Suprapubic skin (tissue), 4 donors: ENCODE results near the gene IRX1. TPM values are rescaled to one million over a fixed set of nuclear protein-coding genes. Genes with fewer than 3 reads are reported as not detected.
A peak's percentile ranks its signal among the peaks of the same experiment; 100 is the strongest.

Source experiments
- DNase-seq, 2 donors: peaks; one replicate each; pipeline ENCODE4 v3.0.0-alpha.2; 2019; ENCODE audit warnings: low spot score in 2 of 2
- H3K27ac ChIP-seq: fragments of 200-600 bp; sonication (generic); one replicate; pipeline ENCODE4 v1.5.1; 2019
- H3K27me3 ChIP-seq: fragments of 200-600 bp; sonication (generic); one replicate; pipeline ENCODE4 v1.5.1; 2019
- H3K36me3 ChIP-seq: fragments of 200-600 bp; sonication (generic); one replicate; pipeline ENCODE4 v1.5.1; 2019
- H3K4me1 ChIP-seq: fragments of 200-600 bp; sonication (generic); one replicate; pipeline ENCODE4 v1.5.1; 2019
- H3K4me3 ChIP-seq: fragments of 200-600 bp; sonication (generic); one replicate; pipeline ENCODE4 v1.5.1; 2019; ENCODE audit warnings: mild to moderate bottlenecking
- H3K9me3 ChIP-seq: fragments of 200-600 bp; sonication (generic); one replicate; pipeline ENCODE4 v1.5.1; 2019
- EP300 ChIP-seq: sonication (generic); formaldehyde crosslinking; IDR thresholded peaks from one replicate; pipeline ENCODE4 v1.6.1; 2017; ENCODE audit warnings: antibody characterized with exemption
- POLR2A ChIP-seq, 2 donors: fragments of 450-650 bp; IDR thresholded peaks; one replicate each; pipeline ENCODE4 v1.6.1; 2017; ENCODE audit warnings: antibody characterized with exemption in 2 of 2, mild to moderate bottlenecking in 2 of 2, moderate library complexity in 2 of 2
- POLR2AphosphoS5 ChIP-seq, 3 donors: sonication (generic); formaldehyde crosslinking; IDR thresholded peaks; one replicate each; pipeline ENCODE4 v1.6.1; 2017; ENCODE audit warnings: antibody characterized with exemption in 3 of 3
- WGBS: methylation state at CpG from one replicate; pipeline ENCODE4 v1.1.5; 2018; 5-methylcytosine and 5-hydroxymethylcytosine counted together
- total RNA-seq, 4 donors: library from RNA; depleted of rRNA; stranded (reverse); fragments of >200 nt; gene quantifications; one replicate each; pipeline ENCODE4 v1.1.0, GENCODE V29; 2016
- TF ChIP-seq, protein P1 (sequence below), 2 donors: fragments of 200-600 bp in 1 of 2; fragments of 450-650 bp in 1 of 2; sonication (generic) in 1 of 2; IDR thresholded peaks; one replicate each; pipeline ENCODE4 v1.5.1; 2016 to 2019; ENCODE audit warnings: antibody characterized with exemption in 2 of 2, mild to moderate bottlenecking in 1 of 2, moderate library complexity in 1 of 2

Gene IRX1
- total RNA-seq, 4 donors from 2014 or later, result 4.2 to 7.9 (median 6.3) TPM

DNA sequence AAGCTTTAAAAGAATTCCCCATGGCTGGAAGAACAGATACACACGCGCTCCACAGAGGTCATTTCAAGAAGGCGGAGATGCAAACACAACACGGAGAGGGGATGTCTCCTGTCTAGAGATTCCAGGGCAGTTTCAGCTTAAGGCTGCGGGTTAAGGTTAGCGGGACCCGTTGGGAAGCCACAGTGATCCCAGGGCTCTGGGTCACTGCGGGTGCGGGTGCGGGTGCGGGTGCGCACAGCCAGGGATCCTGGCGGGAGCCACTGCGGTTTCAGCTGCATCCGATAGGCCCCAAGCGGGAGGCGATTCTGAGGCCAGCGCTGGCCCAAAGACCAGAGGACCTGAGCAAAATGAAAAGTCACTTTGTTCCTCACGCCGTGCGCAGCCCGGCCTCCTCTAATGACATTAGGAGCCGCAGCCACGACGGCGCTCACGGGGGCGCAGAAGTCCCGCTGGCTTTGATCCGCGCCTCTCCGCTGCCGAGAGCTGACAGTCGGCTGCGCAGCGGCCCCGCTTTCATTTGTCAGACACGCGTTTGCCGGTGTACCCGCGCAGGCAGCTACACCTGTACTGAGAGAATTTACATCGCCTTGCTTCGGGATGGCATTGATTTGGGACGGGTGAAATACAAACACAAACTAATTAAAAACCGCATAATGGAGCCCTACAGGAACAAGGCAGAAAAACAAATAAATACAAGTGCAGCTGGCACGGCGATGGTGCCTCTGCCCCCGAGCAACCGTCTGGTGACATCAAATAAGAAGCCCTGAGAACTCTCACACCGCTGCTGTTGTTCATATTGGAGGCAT, 5.3 kb upstream of the IRX1 start:
- H3K27me3 ChIP-seq, result peaks cover 70% of the 10 kb centered on the region
- no peaks in the 10 kb centered on the region for H3K9me3 ChIP-seq
- H3K4me1 ChIP-seq, result peaks cover 41% of the 10 kb centered on the region
- TF ChIP-seq, protein P1, sequence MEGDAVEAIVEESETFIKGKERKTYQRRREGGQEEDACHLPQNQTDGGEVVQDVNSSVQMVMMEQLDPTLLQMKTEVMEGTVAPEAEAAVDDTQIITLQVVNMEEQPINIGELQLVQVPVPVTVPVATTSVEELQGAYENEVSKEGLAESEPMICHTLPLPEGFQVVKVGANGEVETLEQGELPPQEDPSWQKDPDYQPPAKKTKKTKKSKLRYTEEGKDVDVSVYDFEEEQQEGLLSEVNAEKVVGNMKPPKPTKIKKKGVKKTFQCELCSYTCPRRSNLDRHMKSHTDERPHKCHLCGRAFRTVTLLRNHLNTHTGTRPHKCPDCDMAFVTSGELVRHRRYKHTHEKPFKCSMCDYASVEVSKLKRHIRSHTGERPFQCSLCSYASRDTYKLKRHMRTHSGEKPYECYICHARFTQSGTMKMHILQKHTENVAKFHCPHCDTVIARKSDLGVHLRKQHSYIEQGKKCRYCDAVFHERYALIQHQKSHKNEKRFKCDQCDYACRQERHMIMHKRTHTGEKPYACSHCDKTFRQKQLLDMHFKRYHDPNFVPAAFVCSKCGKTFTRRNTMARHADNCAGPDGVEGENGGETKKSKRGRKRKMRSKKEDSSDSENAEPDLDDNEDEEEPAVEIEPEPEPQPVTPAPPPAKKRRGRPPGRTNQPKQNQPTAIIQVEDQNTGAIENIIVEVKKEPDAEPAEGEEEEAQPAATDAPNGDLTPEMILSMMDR (IDR thresholded peaks at IDR 0.05), result no peak
- TF ChIP-seq POLR2A (IDR thresholded peaks at IDR 0.05) (no peak), POLR2AphosphoS5 (IDR thresholded peaks at IDR 0.05) (no peak)
- no peaks in the 10 kb centered on the region for H3K36me3 ChIP-seq
- H3K27ac ChIP-seq, result no peak overlapping the region
- peak overlapping the region; percentile 42 for H3K4me3 ChIP-seq
- 38% methylated on average over 49 of the region's 51 CpGs for WGBS
- DNase-seq, result no peak

DNA sequence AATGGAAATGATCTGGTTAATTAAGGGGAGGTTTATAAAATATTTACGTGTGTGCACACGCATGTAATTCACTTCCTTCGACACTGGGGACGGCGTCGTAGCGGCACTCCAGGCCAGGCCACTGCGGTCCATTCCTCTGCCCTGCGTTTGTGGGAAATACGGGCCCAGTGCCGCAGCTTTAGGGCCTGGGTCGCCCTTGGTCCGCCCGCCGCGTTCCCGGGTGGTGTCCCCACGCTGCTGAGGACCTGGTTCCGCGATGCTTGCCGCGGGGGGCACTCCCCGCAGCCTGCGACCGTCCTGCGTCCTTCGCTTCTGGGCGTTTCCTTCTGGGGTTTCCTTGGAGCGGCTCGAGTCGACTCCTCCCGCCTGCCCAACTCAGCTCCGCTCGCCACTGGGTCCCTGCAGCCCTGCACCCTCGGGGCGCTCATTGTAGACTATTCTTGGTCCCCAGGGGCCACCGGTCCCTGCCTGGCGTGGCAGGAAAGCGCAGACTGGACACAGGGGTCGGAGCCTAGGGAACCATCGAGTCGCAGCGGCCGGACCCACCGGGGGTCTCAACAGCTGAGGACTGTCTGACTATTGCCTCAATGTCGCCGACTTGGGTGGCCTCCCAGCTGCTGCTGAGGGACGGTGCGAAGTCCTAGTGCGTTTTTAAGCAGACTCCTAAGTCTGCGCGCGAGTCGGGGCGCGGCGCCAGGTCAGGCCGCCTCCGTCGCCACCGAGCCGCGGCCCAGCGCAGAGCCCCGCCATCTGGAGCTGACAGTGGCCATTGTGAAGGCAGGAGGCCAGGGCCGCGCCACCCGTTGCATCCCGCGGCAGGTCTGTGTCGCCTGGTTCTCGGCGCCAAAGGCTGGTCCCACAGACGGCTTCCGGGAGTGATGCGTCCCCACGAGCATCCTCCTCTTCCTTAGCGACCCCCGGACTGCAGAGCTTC, 4.4 kb upstream of the IRX1 start:
- Histone ChIP-seq H3K27ac (no peak overlapping the region), H3K4me3 (peak overlapping the region; percentile 42), H3K9me3 (no peaks in the 10 kb centered on the region), H3K27me3 (peaks cover 78% of the 10 kb centered on the region), H3K36me3 (no peaks in the 10 kb centered on the region), H3K4me1 (peaks cover 46% of the 10 kb centered on the region)
- no peak for TF ChIP-seq POLR2AphosphoS5 (IDR thresholded peaks at IDR 0.05)
- TF ChIP-seq POLR2A (IDR thresholded peaks at IDR 0.05), result no peak
- TF ChIP-seq EP300, result no peak
- TF ChIP-seq, protein P1 (IDR thresholded peaks at IDR 0.05), result peak in 1 of 2 donors; percentile 39
- 2% methylated on average over 30 of the region's 79 CpGs for WGBS
- DNase-seq, result no peak

DNA sequence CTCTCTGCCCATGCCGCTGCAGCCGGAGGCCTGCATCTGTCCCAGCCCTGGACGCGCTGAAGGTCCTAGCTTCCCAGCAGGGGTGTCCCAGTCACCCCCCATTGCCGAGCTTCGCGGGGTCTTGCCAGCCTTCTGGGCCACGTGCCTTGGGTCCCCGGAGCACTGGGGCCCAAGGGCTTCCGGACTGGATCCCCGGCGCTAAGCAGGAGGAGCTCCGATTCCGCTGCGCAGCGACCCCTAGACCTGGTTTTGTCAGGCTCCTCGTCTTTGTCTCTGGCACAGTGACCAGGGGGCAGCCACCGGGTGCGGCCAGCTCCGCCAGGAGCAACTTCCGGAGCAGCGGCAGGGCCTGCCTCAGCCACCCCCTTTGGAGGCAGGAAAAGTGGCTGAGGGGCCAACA, 3.3 kb upstream of the IRX1 start:
- peaks cover 79% of the 10 kb centered on the region for H3K27me3 ChIP-seq
- H3K27ac ChIP-seq, result no peak overlapping the region
- H3K4me3 ChIP-seq, result no peak overlapping the region
- H3K36me3 ChIP-seq, result no peaks in the 10 kb centered on the region
- WGBS, result 55% methylated on average over 18 of the region's 22 CpGs
- TF ChIP-seq, protein P1 (IDR thresholded peaks at IDR 0.05), result no peak
- no peak for TF ChIP-seq POLR2AphosphoS5 (IDR thresholded peaks at IDR 0.05)
- TF ChIP-seq POLR2A (IDR thresholded peaks at IDR 0.05), result no peak
- TF ChIP-seq EP300, result no peak
- no peaks in the 10 kb centered on the region for H3K9me3 ChIP-seq
- H3K4me1 ChIP-seq, result peaks cover 46% of the 10 kb centered on the region
- DNase-seq, result no peak

- H3K4me1 ChIP-seq, result peaks cover 50% of the 10 kb centered on the region
- peak overlapping the region; percentile 60 for H3K4me3 ChIP-seq
- no peak for TF ChIP-seq POLR2AphosphoS5 (IDR thresholded peaks at IDR 0.05)
- WGBS, result 11% methylated on average over 25 of the region's 28 CpGs
- H3K27me3 ChIP-seq, result peaks cover 88% of the 10 kb centered on the region
- DNase-seq, result peak in 1 of 2 donors; percentile 75
- H3K9me3 ChIP-seq, result no peaks in the 10 kb centered on the region
- H3K27ac ChIP-seq, result peak overlapping the region; percentile 88
- H3K36me3 ChIP-seq, result no peaks in the 10 kb centered on the region
These were observed 1.7 kb upstream of the IRX1 start for GRCh38 chr5:3593771-3594509.

DNA sequence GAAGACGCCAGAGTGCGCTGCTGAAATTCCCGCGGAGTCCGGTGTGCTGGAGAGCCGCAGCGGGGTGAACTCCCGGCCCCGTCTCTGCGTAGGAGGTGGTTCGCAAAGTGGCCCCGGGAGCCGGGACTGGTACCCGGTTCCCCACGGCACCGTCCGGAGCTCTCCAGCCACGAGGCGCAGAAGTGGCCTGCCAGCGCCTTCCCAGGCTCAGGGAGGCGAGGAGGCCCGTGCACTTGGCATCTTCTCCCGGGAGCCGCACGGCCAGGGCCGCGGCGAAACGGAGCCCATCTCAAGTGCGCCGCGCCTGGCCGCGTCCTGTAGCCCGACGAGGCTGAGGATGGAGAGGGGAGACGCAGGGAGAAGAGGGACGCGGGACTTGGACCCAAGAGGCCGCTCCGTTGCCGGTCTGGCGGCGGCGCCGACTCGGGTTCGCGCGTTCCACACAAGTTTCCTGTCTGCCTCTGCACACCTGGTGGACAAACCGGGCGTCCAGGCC, 1.1 kb upstream of the IRX1 start:
- peak overlapping the region; percentile 60 for H3K4me3 ChIP-seq
- peaks cover 55% of the 10 kb centered on the region for H3K4me1 ChIP-seq
- WGBS, result 0% methylated on average over 2 of the region's 52 CpGs
- H3K27me3 ChIP-seq, result peaks cover 88% of the 10 kb centered on the region
- no peak for DNase-seq
- no peaks in the 10 kb centered on the region for H3K36me3 ChIP-seq
- no peaks in the 10 kb centered on the region for H3K9me3 ChIP-seq
- peak overlapping the region; percentile 88 for H3K27ac ChIP-seq
- TF ChIP-seq POLR2A (IDR thresholded peaks at IDR 0.05) (no peak), POLR2AphosphoS5 (IDR thresholded peaks at IDR 0.05) (no peak), EP300 (no peak)
- TF ChIP-seq, protein P1 (IDR thresholded peaks at IDR 0.05), result no peak
